HG03060 (cell line): ENCODE results near the gene MYOD1.

Experiments used
- ATAC-seq: cut with Tn5 transposase; IDR thresholded peaks from one replicate; pipeline ENCODE4 v1.9.1; 2021; ENCODE audit warnings: low read depth, moderate number of reproducible peaks; ENCODE audit not compliant: unreplicated experiment

MYOD1 gene

DNA sequence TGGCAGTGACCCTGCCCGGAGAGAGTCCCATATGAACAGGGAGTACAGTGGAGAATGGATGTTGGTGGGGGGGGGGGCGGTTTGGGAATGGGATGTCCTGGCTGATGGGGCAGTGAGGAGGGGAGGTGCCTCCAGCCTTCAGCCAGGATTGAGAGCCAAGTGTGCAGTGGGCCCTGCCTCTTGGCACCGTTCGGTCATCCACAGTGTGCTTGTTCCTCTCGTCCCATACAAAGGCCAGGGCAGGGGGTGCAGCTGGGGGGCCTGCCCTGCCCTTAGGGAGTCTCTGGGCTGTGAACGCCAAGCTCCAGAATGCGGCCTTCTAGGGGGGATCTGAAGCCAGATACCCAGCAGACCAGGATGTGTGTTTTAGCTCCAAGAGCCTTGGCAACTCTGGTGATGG, 49.2 kb downstream of the MYOD1 start:
- no peak for ATAC-seq

DNA sequence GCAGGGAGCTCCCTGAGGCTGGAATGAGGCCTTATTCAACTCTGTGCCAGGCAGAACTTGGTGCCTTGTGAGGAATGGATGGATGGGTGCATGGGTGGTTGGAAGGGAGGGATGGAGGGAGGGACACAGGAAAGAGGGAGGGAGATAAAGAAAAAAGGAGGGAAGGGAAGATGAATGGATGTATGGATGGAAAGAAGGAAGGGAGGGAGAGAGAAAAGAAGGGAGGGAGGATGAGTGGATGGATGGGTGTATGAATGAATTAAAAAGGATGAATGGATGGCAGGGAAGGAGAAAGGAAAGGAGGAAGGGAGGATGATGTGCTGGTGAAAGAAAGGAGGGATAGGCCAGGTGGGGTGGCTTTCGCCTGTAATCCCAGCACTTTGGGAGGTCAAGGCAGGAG, 49.8 kb downstream of the MYOD1 start:
- no peak for ATAC-seq

DNA sequence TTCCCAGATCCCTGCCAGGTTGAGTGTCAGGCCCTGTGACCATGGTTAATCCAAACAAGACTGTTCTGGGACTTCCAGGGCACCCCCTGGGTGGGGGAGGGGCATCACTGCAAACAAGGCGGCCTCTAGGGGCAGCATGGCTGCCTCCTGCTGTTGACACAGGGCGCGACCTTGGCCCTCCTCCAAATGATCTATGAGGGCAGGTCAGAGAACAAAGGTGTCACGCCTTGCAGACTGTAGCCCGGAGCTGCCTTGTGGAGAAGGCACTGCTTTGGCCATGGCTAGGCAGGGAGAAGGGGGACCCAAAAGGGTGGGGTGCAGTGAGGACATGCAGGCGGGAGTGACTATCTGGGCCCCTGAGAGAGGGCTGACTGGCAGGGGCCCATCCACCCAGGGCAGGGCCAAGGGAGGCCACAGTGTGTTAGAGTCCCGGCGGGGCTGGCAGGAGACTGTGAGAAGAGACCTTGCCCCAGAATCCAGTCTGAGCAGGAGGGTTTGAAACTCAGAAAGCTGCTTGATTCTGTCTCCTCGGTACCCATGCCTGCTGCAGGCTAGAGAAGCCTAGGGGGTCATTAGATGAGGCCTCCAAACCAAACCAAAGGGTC, 50.8 kb downstream of the MYOD1 start:
- ATAC-seq, result no peak

DNA sequence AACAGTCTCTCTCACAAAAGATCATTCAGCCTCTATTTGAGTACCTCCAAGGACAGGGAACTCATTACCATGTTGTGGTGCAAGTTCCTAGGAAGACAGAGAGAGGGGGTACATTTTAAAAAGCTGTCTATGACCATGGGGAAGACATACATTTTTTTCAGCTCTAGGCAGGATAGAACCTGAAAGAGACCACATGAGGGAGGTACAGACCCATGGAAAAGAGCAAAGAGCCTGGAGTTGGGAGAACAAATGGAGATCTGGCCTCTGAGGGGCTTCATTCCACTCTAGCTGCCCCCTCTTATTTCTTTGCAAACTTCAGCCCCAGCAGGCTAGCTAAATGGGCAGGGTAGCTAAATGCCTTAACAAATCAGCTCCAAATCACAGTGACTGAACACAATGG, 51.5 kb downstream of the MYOD1 start:
- no peak for ATAC-seq

DNA sequence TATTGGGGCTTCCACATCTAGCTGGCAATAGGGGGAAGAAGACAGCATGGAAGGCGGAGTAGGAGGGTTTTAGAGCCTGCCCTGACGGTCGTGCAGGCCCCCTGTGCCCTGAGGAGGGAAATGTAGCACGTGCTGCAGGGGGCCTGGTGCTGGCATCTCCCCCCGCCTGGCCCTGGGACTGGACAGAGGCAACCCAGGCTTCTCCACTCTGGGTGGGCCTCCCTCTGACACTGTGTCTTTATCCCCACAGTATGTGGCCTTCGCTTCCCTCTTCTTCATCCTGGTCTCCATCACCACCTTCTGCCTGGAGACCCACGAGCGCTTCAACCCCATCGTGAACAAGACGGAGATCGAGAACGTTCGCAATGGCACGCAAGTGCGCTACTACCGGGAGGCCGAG, 52.0 kb downstream of the MYOD1 start:
- no peak for ATAC-seq
